HCT116 (cell line): ENCODE results near the gene NAPA. TPM values are rescaled to one million over a fixed set of nuclear protein-coding genes. Genes with fewer than 3 reads are reported as not detected.

Source experiments
- ATAC-seq: fragments of 200-7000 bp; cut with Tn5 transposase; 2 replicates; pipeline ENCODE4 v1.9.1; 2020; ENCODE audit warnings: mild to moderate bottlenecking, moderate library complexity
- BruUV-seq: library from RNA; stranded (reverse); fragments of 400-500 nt; replicated peaks from 2 replicates; lab custom pipeline; 2021; lab: Mats Ljungman, UMichigan
- CTCF ChIA-PET: fragments of 300-600 bp; sonication (Branson Sonifier 250); formaldehyde crosslinking; loops from one replicate; lab custom pipeline; 2021; ENCODE audit warnings: antibody characterized with exemption; lab: Charles Lee
- POLR2A ChIA-PET: fragments of 300-600, 350-600 bp; sonication (Branson Sonifier 250); formaldehyde crosslinking; loops from one replicate; lab custom pipeline; 2021; ENCODE audit warnings: antibody characterized with exemption; lab: Charles Lee
- RAD21 ChIA-PET, 2 experiments: fragments of 300-600 bp; sonication (Branson Sonifier 250); formaldehyde crosslinking; loops; one replicate each; lab custom pipeline; 2023; ENCODE audit warnings: low total read pairs in 2 of 2; ENCODE audit not compliant: uncharacterized antibody in 2 of 2, unreplicated experiment in 2 of 2, low non-redundant PET in 1 of 2; lab: Charles Lee
- DNase-seq: peaks from one replicate; pipeline ENCODE4 v3.0.0-alpha.2; 2010; ENCODE audit warnings: low read depth, low spot score
- H2AFZ ChIP-seq: fragments of 200-600 bp; shearing (Covaris generic), sonication (generic); 2 replicates; pipeline ENCODE4 v1.6.1; 2017; ENCODE audit warnings: low read depth, mixed run types, mixed read lengths, antibody characterized with exemption, low read length; ENCODE audit not compliant: poor library complexity, severe bottlenecking
- H3K27ac ChIP-seq: 2 replicates; pipeline ENCODE4 v1.5.1; 2012; ENCODE audit warnings: low read depth, low read length
- H3K27me3 ChIP-seq: fragments of 200-600 bp; sonication (generic); 2 replicates; pipeline ENCODE4 v1.6.1; 2016; ENCODE audit warnings: mixed run types, low read length, mixed read lengths; ENCODE audit not compliant: insufficient read depth
- H3K36me3 ChIP-seq, 2 experiments: fragments of 200-500 bp in 1 of 2; fragments of 200-600 bp in 1 of 2; sonication (Bioruptor generic) in 1 of 2; sonication (generic) in 1 of 2; 2 replicates each; pipeline versions ENCODE4 v1.5.1 to v1.6.1; 2014 to 2016; ENCODE audit warnings: low read length in 2 of 2, inconsistent platforms in 1 of 2, mixed read lengths in 1 of 2, mixed run types in 1 of 2; ENCODE audit not compliant: insufficient read depth in 2 of 2, control insufficient read depth in 1 of 2
- H3K4me1 ChIP-seq, 2 experiments: fragments of 200-600 bp in 1 of 2; sonication (generic) in 1 of 2; 2 replicates each; pipeline versions ENCODE4 v1.5.1 to v1.6.1; 2012 to 2017; ENCODE audit warnings: low read length in 2 of 2, inconsistent platforms in 1 of 2, mild to moderate bottlenecking in 1 of 2, mixed read lengths in 1 of 2, mixed run types in 1 of 2, moderate library complexity in 1 of 2; ENCODE audit not compliant: insufficient read depth in 2 of 2, control insufficient read depth in 1 of 2
- H3K4me2 ChIP-seq: fragments of 200-600 bp; sonication (generic); 2 replicates; pipeline ENCODE4 v1.6.1; 2017; ENCODE audit warnings: mixed run types, low read length, mixed read lengths
- H3K4me3 ChIP-seq, 2 experiments: fragments of 200-600 bp in 1 of 2; sonication (generic) in 1 of 2; replicated peaks in 1 of 2; 2 replicates each; pipeline ENCODE4 v1.5.1; 2011 to 2016; ENCODE audit warnings: low read length in 2 of 2, control low read depth in 1 of 2, low read depth in 1 of 2, mild to moderate bottlenecking in 1 of 2, mixed read lengths in 1 of 2, mixed run types in 1 of 2
- H3K79me2 ChIP-seq: fragments of 200-600 bp; sonication (generic); 2 replicates; pipeline ENCODE4 v1.6.1; 2017; ENCODE audit warnings: mild to moderate bottlenecking, mixed run types, low read length, moderate library complexity, mixed read lengths; ENCODE audit not compliant: insufficient read depth
- H3K9ac ChIP-seq: fragments of 200-600 bp; sonication (generic); 2 replicates; pipeline ENCODE4 v1.6.1; 2016; ENCODE audit warnings: low read length, mixed read lengths
- H3K9me2 ChIP-seq: fragments of 200-600 bp; sonication (generic), shearing (Covaris generic); 2 replicates; pipeline ENCODE4 v1.6.1; 2017; ENCODE audit warnings: mixed run types, mild to moderate bottlenecking, moderate library complexity; ENCODE audit not compliant: insufficient read depth
- H3K9me3 ChIP-seq, 2 experiments: fragments of 200-500 bp in 1 of 2; fragments of 200-600 bp in 1 of 2; sonication (Bioruptor generic) in 1 of 2; sonication (generic) in 1 of 2; 2 replicates each; pipeline ENCODE4 v1.6.1; 2014 to 2017; ENCODE audit warnings: low read length in 2 of 2, mixed read lengths in 2 of 2, inconsistent platforms in 1 of 2, low read depth in 1 of 2, mild to moderate bottlenecking in 1 of 2, mixed run types in 1 of 2, moderate library complexity in 1 of 2; ENCODE audit not compliant: control insufficient read depth in 1 of 2, insufficient read depth in 1 of 2
- H4K20me1 ChIP-seq: fragments of 200-600 bp; sonication (generic), shearing (Covaris generic); 2 replicates; pipeline ENCODE4 v1.6.1; 2017; ENCODE audit warnings: mixed run types, mild to moderate bottlenecking, moderate library complexity; ENCODE audit not compliant: insufficient read depth
- CEBPB ChIP-seq: IDR thresholded peaks from 2 replicates; pipeline ENCODE4 v1.6.1; 2012; ENCODE audit warnings: low read depth
- CTCF ChIP-seq, 3 experiments: fragments of 200-600 bp in 1 of 3; sonication (generic) in 1 of 3; IDR thresholded peaks in 2 of 3; conservative IDR thresholded peaks in 1 of 3; 2 replicates each; pipeline ENCODE4 v1.5.1; 2012 to 2017; ENCODE audit warnings: low read depth in 2 of 3, low read length in 2 of 3, antibody characterized with exemption in 1 of 3, borderline replicate concordance in 1 of 3, control low read depth in 1 of 3, mild to moderate bottlenecking in 1 of 3, mixed read lengths in 1 of 3, mixed run types in 1 of 3, moderate library complexity in 1 of 3; ENCODE audit not compliant: insufficient read depth in 1 of 3
- ELF1 ChIP-seq: IDR thresholded peaks from 2 replicates; pipeline ENCODE4 v1.6.1; 2012; ENCODE audit warnings: low read depth, borderline replicate concordance
- EZH2 ChIP-seq: fragments of 200-600 bp; sonication (generic); IDR thresholded peaks from 2 replicates; pipeline ENCODE4 v1.6.1; 2017; ENCODE audit warnings: antibody characterized with exemption, mixed run types
- EZH2phosphoT487 ChIP-seq: fragments of 200-600 bp; IDR thresholded peaks from 2 replicates; pipeline ENCODE4 v1.6.1; 2018; ENCODE audit warnings: antibody characterized with exemption, borderline replicate concordance
- FOSL1 ChIP-seq: IDR thresholded peaks from 2 replicates; pipeline ENCODE4 v1.6.1; 2012; ENCODE audit warnings: low read depth
- JUND ChIP-seq: IDR thresholded peaks from 2 replicates; pipeline ENCODE4 v1.6.1; 2012
- MAX ChIP-seq: IDR thresholded peaks from 2 replicates; pipeline ENCODE4 v1.6.1; 2012
- POLR2A ChIP-seq: IDR thresholded peaks from 2 replicates; pipeline ENCODE4 v1.7.0; 2011; ENCODE audit warnings: borderline replicate concordance; ENCODE audit not compliant: insufficient read depth, insufficient read length; ENCODE audit errors: extremely low read depth
- POLR2AphosphoS5 ChIP-seq: IDR thresholded peaks from 2 replicates; pipeline ENCODE4 v1.6.1; 2011; ENCODE audit warnings: mild to moderate bottlenecking, low read depth, low read length, moderate library complexity
- RAD21 ChIP-seq: IDR thresholded peaks from 2 replicates; pipeline ENCODE4 v1.6.1; 2012; ENCODE audit warnings: low read depth, mild to moderate bottlenecking
- SIN3A ChIP-seq: IDR thresholded peaks from 2 replicates; pipeline ENCODE4 v1.6.1; 2012; ENCODE audit warnings: low read depth
- SP1 ChIP-seq: IDR thresholded peaks from 2 replicates; pipeline ENCODE4 v1.6.1; 2012; ENCODE audit warnings: low read depth
- TCF7L2 ChIP-seq: IDR thresholded peaks from 2 replicates; pipeline ENCODE4 v1.7.0; 2011; ENCODE audit warnings: borderline replicate concordance, inconsistent platforms; ENCODE audit not compliant: insufficient read depth, insufficient read length; ENCODE audit errors: extremely low read depth
- YY1 ChIP-seq: IDR thresholded peaks from 2 replicates; pipeline ENCODE4 v1.6.1; 2011; ENCODE audit warnings: low read length, low read depth, moderate library complexity, mild to moderate bottlenecking; ENCODE audit not compliant: insufficient replicate concordance; ENCODE audit errors: extremely low read depth
- ZBTB33 ChIP-seq: IDR thresholded peaks from 2 replicates; pipeline ENCODE4 v1.6.1; 2011; ENCODE audit warnings: mild to moderate bottlenecking, low read length, moderate library complexity; ENCODE audit not compliant: insufficient replicate concordance; ENCODE audit errors: extremely low read depth
- ZNF274 ChIP-seq: fragments of 200-500 bp; sonication (Bioruptor generic); IDR thresholded peaks from 2 replicates; pipeline ENCODE4 v1.6.1; 2014; ENCODE audit warnings: mild to moderate bottlenecking, low read depth, low read length, inconsistent platforms
- intact Hi-C: fragments of 100-400 bp; cut with micrococcal nuclease; formaldehyde crosslinking; loops from 2 replicates; pipeline ENCODE4 v1.10.0; 2022
- total RNA-seq: library from RNA; stranded (reverse); gene quantifications from one replicate; pipeline ENCODE4 v1.2.1, GENCODE V29; 2021; ENCODE audit not compliant: unreplicated experiment

The NAPA gene
- total RNA-seq, 1 experiment from 2014 or later, result 58.8 TPM

GRCh38 chr19:47512948-47513319 is 1.9 kb downstream of the NAPA start:
- peaks cover 47% of the 10 kb centered on the region for H3K79me2 ChIP-seq
- H3K36me3 ChIP-seq, result no peaks in the 10 kb centered on the region
- CTCF ChIA-PET, result no interaction called here
- no peaks in the 10 kb centered on the region for H3K9me2 ChIP-seq
- intact Hi-C loops, result no loop called here
- TF ChIP-seq SIN3A (no peak), POLR2AphosphoS5 (no peak)
- TF ChIP-seq, all 23 proteins: peak for 0
- ChIA-PET RAD21 (no interaction called here), POLR2A (no interaction called here)
- H3K4me3 ChIP-seq, result no peak overlapping the region
- H3K4me2 ChIP-seq, result peak overlapping the region; percentile 95; the same call in 1 of the 2 replicates
- DNase-seq (no peak), ATAC-seq (no peak)
- no peaks in the 10 kb centered on the region for H3K9me3 ChIP-seq
- H3K27ac ChIP-seq, result no peak overlapping the region
- BruUV-seq, result no TSS peak
- H2AFZ ChIP-seq, result no peak overlapping the region
- no peaks in the 10 kb centered on the region for H3K27me3 ChIP-seq
- no peak overlapping the region for H3K9ac ChIP-seq
- no peaks in the 10 kb centered on the region for H4K20me1 ChIP-seq
- H3K4me1 ChIP-seq, result peaks cover 8 to 26% of the 10 kb centered on the region in 2 experiments; a peak in 3 of 4 replicates

- no TSS peak for BruUV-seq
- Histone ChIP-seq H3K79me2 (peaks cover 52% of the 10 kb centered on the region), H3K4me1 (peaks cover 8 to 26% of the 10 kb centered on the region in 2 experiments; a peak in 3 of 4 replicates), H3K9ac (no peak overlapping the region), H3K9me3 (no peaks in the 10 kb centered on the region), H3K36me3 (no peaks in the 10 kb centered on the region), H3K27me3 (no peaks in the 10 kb centered on the region), H3K4me3 (no peak overlapping the region), H3K4me2 (no peak overlapping the region), H2AFZ (no peak overlapping the region), H4K20me1 (no peaks in the 10 kb centered on the region), H3K27ac (no peak overlapping the region), H3K9me2 (no peaks in the 10 kb centered on the region)
- intact Hi-C loops, result no loop called here
- POLR2A ChIA-PET, result no interaction called here
- no peak for ATAC-seq
- RAD21 ChIA-PET, result no interaction called here
- CTCF ChIA-PET, result no interaction called here
- no peak for DNase-seq
- no peak for TF ChIP-seq ZNF274
- TF ChIP-seq POLR2A, result no peak
- no peak for TF ChIP-seq YY1
- TF ChIP-seq TCF7L2, result no peak
- no peak for TF ChIP-seq JUND
- no peak for TF ChIP-seq SP1
- TF ChIP-seq ZBTB33, result no peak
- TF ChIP-seq CTCF (IDR thresholded peaks at IDR 0.05 in 2 of 3, conservative IDR thresholded peaks at IDR 0.05 in 1 of 3; ENCODE audit: borderline replicate concordance in 1 of 3, insufficient read depth in 1 of 3, low read depth in 2 of 3, low read length in 2 of 3), result no peak
- no peak for TF ChIP-seq CEBPB
- no peak for TF ChIP-seq EZH2phosphoT487
- no peak for TF ChIP-seq FOSL1
- TF ChIP-seq EZH2, result no peak
- no peak for TF ChIP-seq MAX
- TF ChIP-seq ELF1, result no peak
- no peak for TF ChIP-seq RAD21
These were observed 2.5 kb downstream of the NAPA start for GRCh38 chr19:47512183-47512947.
